Amygdala (tissue), 56 donors: ENCODE measurements around the gene C22orf31.

Source experiments
- DNase-seq, 56 donors: peaks; one replicate each; lab custom pipeline; 2025; lab: John Stamatoyannopoulos, UW

C22orf31 gene

GRCh38 chr22:29081517-29082236 lies 20.0 kb upstream of the C22orf31 start:
- no peak for DNase-seq

- no peak for DNase-seq
Measured at GRCh38 chr22:29080106-29080975, 18.7 kb upstream of the C22orf31 start.

GRCh38 chr22:29079218-29079901 lies 17.7 kb upstream of the C22orf31 start:
- peak in 1 of 56 donors; percentile 21 for DNase-seq

GRCh38 chr22:29078869-29079207 lies 17.2 kb upstream of the C22orf31 start:
- DNase-seq: no peak

- DNase-seq: no peak
Measured at GRCh38 chr22:29078036-29078868, 16.6 kb upstream of the C22orf31 start.

GRCh38 chr22:29074276-29074772 lies 12.7 kb upstream of the C22orf31 start:
- DNase-seq: no peak

GRCh38 chr22:29073618-29074275 lies 12.1 kb upstream of the C22orf31 start:
- DNase-seq: peak in 13 of 56 donors; percentile 5 to 61 (median 16)

- DNase-seq: no peak
Measured at GRCh38 chr22:29072979-29073617, 11.5 kb upstream of the C22orf31 start, which contains the start of gene KREMEN1. KREMEN1 (plus strand) TSS chr22:29073035; CDS start chr22:29073131, 96 bp downstream.

GRCh38 chr22:29072193-29072978 lies 10.8 kb upstream of the C22orf31 start:
- peak in 49 of 56 donors; percentile 16 to 87 (median 56) for DNase-seq

GRCh38 chr22:29071261-29072045 lies 9.8 kb upstream of the C22orf31 start:
- peak in 1 of 56 donors; percentile 55 for DNase-seq

GRCh38 chr22:29070490-29070889 lies 8.9 kb upstream of the C22orf31 start:
- DNase-seq: no peak

- no peak for DNase-seq
Measured at GRCh38 chr22:29069463-29069862, 7.8 kb upstream of the C22orf31 start.

GRCh38 chr22:29065468-29066190 lies 4.0 kb upstream of the C22orf31 start:
- no peak for DNase-seq

GRCh38 chr22:29062286-29062821 lies 723 bp upstream of the C22orf31 start:
- DNase-seq: no peak

- no peak for DNase-seq
Measured at GRCh38 chr22:29060931-29061330, 700 bp downstream of the C22orf31 start.

- no peak for DNase-seq
Measured at GRCh38 chr22:29060251-29060869, 1.3 kb downstream of the C22orf31 start.
